HG02588 (cell line): ENCODE data around the gene RPS6KA5.
"Not testable (repeated sequence)": the region's sequence is repeated elsewhere in the genome, so short reads cannot be mapped to it uniquely, and the experiment has no call there.

Experiments used
- ATAC-seq: cut with Tn5 transposase; IDR thresholded peaks from one replicate; pipeline ENCODE4 v1.9.1; 2021; ENCODE audit warnings: mild to moderate bottlenecking, moderate library complexity; ENCODE audit not compliant: unreplicated experiment

Gene RPS6KA5

GRCh38 chr14:91067186-91067585, 6.7 kb upstream of the RPS6KA5 start:
- no peak for ATAC-seq

DNA sequence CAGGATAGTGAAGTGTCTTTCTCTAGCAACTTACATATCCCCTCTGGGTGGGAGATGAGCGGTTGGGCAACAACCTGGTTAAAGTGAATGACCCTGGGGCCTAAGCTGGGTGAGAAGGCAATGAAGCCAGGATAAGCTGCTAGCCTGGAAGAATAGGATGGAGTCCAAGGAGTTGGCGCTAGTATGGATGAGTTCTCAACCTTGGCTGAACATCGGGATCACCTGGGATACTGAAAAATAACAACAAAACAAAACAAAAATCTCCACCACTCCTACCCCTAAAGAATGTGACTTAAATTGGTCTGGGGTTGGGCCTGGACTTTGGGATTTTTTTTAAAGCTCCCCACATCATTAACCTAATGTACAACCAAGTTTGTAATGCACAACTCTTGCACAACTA, 4.8 kb upstream of the RPS6KA5 start:
- ATAC-seq: no peak

DNA sequence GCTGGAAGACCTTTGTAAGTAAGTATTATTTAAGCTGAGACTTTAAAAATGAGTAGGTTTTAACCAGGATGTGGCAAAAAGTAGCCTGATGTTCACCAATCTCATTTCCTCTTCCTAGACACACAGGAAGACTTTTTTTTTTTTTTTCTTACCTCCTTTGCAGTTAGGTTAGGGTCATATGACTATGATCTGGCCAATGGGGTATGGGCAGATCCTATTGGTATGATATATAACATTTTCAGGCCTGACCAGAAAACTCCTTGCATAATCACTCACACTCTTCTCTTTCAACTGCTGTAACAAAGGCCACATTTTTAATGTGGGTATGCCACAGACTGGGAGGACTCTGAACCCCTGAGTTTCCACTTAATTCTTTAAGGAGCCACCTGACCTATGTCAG, 2.7 kb upstream of the RPS6KA5 start:
- no peak for ATAC-seq

GRCh38 chr14:91062600-91062999, 2.2 kb upstream of the RPS6KA5 start:
- ATAC-seq: no peak

GRCh38 chr14:91061056-91061887, 831 bp upstream of the RPS6KA5 start:
- ATAC-seq: no peak

DNA sequence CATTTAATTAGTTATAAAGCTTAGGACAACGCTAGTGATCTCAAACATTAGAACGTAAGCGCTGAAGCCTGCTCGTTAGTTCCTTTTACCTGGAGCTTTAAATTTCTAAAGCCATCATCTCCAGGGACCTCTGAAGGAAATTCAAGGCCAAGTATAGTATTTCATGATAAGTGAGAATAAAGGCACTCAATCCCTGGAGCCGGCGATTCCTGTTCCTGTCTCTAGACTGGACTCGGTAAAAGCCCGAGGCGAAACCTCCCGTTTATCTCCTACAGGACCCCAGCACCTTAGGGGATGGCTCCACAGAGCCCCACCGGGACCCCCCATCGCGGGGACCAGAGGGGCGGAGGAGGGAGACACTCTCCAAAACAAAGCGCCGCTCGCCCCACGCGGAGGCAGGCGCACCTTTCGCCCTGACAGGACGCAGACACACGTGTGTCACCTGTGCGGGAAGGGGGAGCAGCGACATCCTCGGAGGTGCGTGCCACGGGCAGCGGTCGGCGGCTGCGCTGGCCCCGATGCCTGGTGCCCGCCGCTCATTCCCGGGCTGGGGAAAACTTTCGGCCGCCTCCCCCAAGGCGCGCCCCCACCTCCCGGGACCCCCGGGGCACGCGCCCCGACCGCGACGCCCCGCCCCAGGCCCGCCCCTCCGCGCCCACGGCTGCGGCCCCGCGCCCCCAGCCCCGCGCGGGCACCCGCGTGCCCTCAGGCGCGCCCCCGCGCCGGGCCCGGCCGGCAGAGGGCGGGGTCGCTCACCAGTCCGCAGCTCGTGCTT, 678 bp downstream of the RPS6KA5 start:
- peak; percentile 31 for ATAC-seq

DNA sequence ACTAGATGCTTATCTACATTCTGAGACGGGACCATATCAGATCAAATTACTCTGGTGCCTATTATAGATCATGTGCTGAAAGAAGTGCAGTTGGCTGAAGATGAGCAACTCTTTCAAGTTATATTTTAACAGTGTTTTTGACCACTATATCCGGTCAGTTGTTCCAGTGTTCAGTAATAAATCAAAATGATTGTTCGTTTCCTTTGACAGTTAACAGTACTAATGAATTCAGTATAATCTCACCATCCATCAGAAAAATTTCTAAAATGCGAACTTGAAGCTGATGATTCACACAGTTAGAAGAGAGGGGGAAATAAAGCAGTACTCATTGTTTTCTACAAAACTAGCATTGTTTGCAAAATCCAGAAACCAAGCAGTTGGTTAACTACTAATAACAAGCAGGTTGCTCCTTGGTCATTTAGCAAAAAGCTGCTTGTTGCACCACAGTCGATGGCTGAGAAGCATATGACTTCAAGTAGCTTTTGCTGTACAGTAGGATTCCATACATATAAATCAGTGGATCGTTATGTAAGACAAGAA, 2.3 kb downstream of the RPS6KA5 start:
- ATAC-seq: no peak

GRCh38 chr14:91056361-91056760, 4.1 kb downstream of the RPS6KA5 start:
- no peak for ATAC-seq

GRCh38 chr14:91055016-91055415, 5.4 kb downstream of the RPS6KA5 start:
- ATAC-seq: no peak

DNA sequence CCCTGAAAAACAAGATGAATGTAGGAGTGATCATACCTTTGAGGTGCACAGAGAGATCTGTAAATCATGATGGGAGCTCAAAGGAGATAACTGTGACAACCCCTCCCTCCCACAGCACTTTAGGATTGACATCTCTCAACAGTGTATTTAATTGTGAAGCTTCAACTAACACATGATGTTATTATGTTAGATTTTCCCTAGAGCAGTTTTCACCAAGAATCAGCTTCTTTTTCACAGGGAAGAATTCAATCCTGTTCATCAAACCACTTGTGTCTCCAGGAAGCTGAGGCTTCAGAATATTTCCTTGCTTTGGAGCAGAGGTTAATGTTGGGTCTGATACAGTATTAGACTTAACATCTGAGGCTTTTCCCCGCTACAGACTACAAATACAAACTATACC, 11.8 kb downstream of the RPS6KA5 start:
- ATAC-seq: no peak

DNA sequence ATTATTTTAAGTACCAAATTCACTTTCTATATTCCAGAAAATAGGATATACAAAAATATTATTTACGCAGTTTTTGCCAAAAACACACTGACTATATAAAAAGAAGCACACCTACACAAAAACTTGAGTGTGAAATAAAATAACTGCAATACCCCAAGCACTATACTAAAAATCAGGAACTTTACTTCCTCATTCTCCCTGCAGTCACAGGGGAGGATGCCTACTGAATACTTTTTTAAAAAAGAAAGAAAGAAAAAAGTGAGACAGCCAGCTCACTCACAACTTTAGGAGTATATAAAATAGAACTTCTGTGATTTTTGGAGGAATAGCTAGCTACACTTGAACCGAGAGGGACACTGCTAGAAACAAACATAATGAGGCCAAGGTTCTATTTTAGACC, 12.2 kb downstream of the RPS6KA5 start:
- ATAC-seq: no peak

GRCh38 chr14:91047174-91047753, 13.2 kb downstream of the RPS6KA5 start:
- no peak for ATAC-seq

DNA sequence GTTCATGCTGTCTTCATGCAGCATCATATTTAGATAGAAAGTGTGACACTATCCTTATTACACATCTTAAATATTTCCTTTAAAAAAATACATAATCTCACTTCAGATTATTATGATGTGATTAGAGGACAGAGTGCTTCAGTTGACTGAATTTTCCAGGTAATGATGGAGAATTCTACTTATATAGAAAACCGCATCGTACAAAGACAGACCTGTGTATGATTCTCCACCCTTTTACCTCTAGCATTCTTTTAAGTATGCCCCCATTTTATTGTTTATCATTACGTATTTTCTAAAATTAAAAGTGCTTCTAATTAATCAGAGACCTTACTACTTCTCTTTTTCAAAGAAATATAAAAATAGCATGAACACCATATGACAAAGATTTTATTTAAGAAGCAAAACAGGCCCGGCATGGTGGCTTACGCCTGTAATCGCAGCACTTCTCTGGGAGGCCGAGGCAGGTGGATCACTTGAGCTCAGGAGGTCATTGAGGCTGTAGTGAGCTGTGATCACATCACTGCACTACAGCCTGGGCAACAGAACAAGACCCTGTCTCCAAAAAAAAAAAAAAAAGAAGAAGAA, 13.9 kb downstream of the RPS6KA5 start:
- ATAC-seq: no peak

DNA sequence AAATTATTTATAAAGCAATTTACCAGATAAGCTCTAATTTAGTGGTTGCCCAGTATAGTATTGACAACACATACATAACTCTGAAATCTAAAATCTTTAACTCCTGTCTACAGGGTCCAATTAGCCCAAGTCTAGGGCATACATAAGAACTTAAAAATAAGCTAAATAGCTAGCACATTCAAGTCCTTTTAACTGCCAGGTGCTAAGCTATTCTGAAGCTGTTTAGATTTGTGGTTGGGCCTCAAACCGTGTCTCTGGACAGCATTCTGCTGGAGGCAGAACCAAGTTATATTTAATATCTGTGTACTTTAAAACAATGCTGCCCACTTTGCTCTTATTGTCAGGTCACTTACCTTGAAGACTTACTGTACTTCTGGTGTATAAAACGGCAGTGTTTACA, 19.0 kb downstream of the RPS6KA5 start:
- no peak for ATAC-seq

DNA sequence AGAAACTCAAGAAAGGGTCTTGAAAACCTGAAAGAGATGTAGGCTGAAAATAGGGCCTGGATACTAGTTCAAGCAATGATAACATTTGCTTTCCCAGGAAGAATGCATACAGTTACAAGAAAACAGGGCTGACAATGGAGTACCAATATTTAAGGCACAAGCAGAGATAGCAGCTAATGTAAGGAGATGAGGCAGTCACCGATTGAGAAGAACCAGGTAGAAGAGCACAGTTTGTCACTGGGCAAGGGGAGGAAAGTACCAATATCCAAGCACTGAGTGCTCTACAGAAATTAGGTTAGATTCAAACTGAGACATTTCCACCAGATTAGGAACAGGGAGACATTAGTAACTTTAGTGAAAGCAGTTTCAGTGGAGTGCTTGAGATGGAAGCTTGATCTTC, 19.9 kb downstream of the RPS6KA5 start:
- ATAC-seq: no peak

- no peak for ATAC-seq
These were observed 22.0 kb downstream of the RPS6KA5 start for GRCh38 chr14:91038439-91038838.

DNA sequence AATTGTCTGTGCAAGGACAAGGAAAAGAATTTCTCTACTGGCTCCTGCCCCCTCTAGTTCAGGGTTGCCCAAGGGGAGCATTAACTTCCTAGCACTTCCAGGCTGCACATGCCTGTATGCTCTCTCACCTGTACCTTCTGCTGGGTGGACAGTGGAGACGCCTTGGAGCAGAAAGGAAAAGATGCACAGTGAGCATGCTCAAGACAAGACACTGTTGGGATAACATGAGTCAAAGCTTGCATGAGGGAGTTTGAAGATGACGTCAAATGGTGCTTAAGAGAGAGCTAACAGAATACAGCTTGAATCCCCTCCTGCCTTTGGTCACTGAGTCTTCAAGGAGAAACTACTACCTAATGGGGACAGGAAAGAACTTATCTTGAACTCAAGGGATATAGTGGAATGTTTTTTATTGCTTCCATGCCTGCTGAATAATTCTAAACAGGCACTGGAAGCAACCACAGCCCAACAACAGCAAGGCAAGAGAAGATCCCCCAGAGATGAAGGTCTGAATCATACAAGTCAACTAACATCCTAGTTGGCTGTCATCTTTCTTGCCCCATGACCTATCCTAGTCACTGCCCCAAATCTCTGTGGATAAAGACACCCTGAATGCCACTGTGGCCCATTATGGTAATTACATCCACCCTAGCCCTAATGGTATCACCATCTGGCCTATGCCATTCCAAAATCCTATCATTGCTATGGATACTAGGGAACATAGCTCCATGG, 23.5 kb downstream of the RPS6KA5 start:
- no peak for ATAC-seq

DNA sequence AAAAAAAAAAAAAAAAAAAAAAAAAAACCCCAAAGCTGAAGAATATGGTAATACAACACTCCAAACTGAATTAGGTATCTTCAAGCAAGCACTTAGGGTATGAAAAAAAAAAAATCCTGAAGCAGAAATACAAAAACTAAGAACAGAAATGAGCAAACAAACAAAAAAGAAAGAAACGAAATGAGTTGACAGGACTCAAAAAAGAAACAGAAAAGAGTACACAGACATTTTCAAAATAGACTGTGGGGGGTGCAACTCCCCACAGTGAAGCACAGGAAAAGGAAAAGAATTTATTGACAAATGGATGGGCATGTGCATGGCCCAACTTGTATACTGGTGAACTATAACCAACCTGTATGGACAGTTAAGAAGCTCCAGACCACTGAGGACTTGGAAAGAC, 24.6 kb downstream of the RPS6KA5 start:
- ATAC-seq: peak; percentile 49

GRCh38 chr14:91034379-91034778, 26.1 kb downstream of the RPS6KA5 start:
- ATAC-seq: not testable (repeated sequence)

DNA sequence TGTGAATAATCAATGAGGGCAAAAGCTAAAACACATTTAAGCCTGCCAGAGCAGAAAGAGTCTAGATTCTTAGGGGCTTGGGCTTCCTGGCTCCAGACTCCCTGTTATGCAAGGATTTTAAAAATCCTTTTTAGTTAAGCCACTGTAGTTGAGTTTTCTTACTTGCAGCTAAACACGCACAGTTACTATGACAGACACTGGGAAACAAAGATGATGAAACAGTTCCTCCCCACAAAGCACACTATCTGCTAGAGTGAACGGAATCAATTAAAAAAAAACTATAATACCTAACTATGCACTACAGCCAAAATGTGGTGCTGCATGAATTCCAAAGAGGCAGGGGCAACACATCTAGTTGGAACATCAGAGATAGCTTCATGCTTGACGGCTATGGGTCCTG, 28.2 kb downstream of the RPS6KA5 start:
- ATAC-seq: no peak

DNA sequence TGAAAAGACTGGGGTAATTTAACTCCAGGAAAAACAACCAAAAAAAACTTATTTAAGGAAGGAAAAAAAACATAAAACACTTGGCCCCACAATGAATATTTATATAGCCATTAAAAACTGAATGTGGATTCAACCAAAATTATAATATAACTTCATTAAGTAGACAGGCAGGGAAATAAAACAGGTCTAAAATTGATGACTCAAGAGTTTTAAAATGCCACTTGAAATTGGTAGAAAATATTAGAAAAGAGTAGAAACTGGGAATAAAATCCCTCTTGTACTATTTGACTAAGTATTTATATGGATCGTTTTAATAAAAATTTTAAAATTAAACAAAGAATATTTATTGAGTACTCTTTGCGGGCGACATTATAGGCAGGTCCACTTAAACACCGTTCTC, 28.8 kb downstream of the RPS6KA5 start:
- ATAC-seq: no peak
